Activated CD4-positive, alpha-beta T cell treated with anti-CD3 and anti-CD28 coated beads for 24 hours (primary cell): ENCODE data around the gene HES4.
"Not testable (repeated sequence)": the region's sequence is repeated elsewhere in the genome, so short reads cannot be mapped to it uniquely, and the experiment has no call there.

Source experiments
- DNase-seq, 2 donors: peaks; one replicate each; pipeline ENCODE4 v3.0.0-alpha.2; 2020; ENCODE audit warnings: low read depth in 2 of 2

The HES4 gene

DNA sequence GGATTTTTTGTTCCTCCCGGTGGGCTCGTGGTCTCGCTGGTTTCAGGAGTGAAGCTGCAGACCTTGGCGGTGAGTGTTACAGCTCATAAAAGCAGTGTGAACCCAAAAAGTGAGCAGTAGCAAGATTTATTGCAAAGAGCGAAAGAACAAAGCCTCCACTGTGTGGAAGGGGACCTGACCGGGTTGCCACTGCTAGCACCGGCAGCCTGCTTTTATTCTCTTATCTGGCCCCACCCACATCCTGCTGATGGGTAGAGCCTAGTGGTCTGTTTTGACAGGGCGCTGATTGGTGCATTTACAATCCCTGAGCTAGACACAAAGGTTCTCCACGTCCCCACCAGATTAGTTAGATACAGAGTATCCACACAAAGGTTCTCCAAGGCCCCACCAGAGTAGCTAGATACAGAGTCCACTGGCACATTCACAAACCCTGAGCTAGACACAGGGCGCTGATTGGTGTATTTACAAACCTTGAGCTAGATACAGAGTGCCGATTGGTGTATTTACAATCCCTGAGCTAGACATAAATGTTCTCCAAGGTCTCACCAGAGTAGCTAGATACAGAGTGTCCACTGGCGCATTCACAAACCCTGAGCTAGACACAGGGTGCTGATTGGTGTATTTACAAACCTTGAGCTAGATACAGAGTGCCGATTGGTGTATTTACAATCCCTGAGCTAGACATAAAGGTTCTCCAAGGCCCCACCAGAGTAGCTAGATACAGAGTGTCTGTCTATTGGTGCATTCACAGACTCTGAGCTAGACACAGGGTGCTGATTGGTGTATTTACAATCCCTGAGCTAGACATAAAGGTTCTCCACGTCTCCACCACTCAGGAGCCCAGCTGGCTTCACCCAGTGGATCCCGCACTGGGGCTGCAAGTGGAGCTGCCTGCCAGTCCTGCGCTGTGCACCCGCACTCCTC lies 17.8 kb upstream of the HES4 start:
- not testable (repeated sequence) for DNase-seq

DNA sequence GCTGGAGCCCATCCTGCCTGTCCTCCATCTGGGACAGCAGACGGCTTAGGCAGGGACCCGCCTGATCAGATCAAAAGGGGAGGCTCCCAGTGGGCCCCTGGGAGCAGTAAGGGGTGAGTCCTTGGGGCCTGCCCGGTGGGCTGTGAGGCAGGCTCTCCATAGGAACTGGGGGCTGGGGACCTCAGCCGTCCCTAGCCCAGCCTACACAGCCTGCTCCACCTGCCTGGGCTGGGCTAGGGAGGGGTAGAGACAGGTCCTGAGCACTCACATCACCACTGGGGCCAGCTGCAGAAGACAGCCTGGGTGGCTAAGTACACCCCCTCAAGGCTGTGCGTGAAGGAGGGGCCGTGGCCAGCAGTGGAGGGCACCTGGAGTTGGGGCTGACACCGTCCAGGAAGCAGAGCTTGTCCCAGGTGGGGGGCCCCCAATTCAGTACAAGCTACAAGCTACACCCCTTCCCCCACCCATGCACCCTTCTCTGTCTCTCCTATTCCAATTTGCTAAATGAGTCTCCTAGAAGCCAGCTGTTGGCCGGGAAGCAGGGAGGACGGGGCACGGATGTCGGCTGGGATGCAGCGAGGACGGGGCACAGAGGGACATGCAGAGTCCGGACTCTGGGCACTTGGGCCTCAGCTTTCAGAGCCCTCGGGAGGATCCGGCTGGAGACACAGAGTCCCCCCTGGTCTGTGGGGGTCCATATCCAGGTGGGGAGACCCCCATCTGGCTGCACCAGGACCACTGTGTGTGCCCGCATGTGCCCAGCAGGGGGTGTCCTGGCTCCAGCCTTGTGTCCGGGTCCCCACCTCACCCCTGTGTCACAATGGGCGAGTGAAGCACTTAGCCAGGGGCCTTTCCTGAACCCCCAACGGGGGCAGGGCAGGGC lies 15.1 kb upstream of the HES4 start:
- DNase-seq = no peak

DNA sequence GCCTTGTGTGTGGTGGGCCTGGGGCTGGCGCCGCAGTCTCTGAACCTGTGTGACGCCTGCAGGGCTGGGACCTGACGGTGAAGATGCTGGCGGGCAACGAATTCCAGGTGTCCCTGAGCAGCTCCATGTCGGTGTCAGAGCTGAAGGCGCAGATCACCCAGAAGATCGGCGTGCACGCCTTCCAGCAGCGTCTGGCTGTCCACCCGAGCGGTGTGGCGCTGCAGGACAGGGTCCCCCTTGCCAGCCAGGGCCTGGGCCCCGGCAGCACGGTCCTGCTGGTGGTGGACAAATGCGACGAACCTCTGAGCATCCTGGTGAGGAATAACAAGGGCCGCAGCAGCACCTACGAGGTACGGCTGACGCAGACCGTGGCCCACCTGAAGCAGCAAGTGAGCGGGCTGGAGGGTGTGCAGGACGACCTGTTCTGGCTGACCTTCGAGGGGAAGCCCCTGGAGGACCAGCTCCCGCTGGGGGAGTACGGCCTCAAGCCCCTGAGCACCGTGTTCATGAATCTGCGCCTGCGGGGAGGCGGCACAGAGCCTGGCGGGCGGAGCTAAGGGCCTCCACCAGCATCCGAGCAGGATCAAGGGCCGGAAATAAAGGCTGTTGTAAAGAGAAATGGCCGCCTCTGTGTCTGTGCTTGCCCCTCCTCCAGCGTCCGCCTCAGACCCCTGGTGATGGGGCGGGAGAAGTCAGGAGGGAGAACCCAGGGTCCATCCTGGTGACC lies 14.2 kb upstream of the HES4 start:
- no peak for DNase-seq

DNA sequence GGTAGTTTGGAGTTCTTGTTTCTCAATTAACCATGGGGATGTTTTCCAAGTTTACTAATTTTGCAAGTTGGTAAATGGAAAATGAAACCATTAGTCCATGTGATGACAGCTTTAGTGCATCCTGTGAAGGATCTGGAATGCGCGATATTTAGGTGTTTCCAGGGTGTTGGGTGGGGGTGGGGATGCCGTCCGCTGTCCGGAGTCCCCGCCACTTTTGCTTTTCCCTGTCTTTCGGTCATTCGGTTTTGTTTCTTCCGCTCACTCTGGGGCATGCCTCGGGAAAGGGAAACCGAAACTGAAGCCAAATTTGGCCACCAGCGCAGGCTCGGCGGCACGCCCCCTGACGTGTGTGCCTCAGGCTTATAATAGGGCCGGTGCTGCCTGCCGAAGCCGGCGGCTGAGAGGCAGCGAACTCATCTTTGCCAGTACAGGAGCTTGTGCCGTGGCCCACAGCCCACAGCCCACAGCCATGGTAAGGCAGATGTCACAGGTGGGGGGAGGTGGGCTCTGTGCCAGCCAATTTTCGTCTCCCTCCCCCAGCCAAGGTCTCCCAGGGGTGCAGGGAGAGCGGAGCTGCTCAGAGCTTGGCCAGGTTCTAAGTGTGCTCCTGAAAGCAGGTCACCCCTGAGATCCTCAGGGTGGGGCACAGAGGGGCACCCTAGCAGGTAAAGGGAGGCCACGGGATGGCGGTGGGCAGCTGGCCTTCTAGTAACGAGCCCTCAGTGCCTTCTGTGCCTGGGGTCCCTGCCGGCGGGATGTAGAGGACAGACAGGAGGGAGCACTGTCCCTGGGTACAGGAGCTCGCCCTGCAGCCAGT lies 13.4 kb upstream of the HES4 start, which contains the start of gene ISG15:
Gene ISG15, plus strand, starts transcription at position 393 of the 817 bp plus-strand sequence. Its CDS starts 77 bp downstream, at position 470.
- peak; percentile 68 to 71 for DNase-seq

DNA sequence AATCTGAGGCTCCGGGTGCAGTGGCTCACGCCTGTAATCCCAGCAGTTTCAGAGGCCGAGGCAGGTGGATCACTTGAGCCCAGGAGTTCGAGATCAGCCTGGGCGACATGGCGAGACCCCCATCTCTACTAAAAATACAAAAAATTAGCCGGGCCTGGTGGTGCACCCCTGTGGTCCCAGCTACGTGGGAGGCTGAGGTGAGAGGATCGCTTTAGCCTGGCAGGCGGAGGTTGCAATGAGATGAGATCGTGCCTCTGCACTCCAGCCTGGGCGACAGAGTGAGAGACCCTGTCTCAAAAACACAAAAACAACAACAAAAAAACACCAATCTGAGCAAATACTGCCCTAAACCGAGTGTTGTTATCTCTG lies 12.8 kb upstream of the HES4 start:
- DNase-seq = not testable (repeated sequence)

DNA sequence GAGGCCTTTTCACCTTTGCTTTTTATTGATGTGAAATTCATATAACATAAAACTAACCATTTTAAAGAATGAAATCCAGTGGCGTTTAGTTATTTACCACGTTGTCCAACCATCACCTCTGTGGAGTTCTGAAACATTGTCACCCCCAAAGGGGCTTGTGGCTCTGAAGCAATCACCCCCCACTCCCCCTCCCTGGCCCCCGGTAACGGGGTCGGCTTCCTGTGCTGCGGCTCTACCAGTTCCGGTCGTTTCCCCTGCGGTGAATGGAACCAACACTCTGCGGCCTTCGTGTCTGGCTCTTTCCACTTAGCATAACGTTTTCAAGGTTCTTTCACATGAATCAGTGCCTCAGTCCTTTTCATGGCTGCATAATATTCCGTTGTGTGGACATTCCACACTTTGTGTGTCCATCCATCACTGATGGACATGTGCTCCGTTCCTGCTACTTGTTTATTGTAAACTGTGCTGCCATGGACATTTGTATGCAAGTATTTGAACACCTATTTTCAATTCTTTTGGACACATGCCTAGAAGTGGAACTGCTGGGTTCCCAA lies 11.6 kb upstream of the HES4 start:
- no peak for DNase-seq

DNA sequence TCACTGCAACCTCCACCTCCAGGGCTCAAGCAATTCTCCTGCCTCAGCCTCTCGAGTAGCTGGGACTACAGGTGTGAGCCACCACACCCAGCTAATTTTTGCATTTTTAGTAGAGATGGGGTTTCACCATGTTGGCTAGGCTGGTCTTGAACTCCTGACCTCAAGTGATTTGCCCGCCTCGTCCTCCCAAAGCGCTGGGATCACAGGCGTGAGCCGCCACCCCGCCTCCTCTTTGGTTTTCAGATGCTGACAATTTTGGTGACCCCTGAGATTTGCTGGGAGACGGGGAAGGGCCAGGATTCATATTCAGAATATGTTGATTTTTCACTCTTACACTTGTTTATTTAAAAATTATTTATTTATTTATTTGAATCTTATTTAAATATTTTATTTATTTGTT lies 10.2 kb upstream of the HES4 start:
- DNase-seq = not testable (repeated sequence)

DNA sequence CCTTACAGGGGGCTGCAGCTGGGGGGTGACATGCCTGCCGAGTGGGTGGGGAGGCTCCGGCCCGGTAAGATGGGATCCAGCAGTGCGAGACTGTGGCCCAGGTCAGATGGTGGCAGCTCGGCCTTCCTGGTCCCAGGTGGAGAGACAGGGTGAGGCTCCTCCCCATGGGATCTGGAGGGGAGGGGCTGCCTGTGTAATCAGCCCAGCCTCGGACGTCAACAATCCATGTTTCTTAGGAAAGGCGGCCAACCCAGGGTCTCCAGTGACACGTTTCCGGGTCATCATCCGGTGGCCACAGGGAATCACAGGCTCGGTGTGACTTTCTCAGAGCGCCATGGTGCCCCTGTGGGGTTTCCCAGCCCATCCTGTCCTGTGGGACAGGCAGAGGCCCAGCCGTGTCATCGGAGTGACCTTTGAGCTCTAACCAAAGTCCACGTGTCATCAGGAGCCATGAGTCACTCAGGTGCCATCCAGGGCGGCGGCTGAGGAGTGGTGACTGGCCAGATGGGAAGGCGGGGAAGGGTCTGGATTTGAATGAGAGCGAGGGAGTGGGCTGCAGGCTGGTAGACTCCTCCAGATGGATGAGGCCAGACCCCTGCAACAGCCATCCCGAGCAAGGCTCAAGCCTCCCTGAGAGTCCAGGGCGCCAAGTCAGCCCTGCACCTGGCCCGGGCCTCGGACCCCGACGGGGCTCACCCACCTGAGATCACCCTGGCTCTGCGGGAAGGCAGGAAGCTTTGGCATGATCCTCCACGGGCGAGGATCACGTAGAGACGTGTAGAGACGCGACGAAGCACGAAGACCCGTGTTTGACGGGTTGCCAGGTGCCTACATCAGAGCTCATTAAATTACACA lies 6.6 kb upstream of the HES4 start:
- no peak for DNase-seq

DNA sequence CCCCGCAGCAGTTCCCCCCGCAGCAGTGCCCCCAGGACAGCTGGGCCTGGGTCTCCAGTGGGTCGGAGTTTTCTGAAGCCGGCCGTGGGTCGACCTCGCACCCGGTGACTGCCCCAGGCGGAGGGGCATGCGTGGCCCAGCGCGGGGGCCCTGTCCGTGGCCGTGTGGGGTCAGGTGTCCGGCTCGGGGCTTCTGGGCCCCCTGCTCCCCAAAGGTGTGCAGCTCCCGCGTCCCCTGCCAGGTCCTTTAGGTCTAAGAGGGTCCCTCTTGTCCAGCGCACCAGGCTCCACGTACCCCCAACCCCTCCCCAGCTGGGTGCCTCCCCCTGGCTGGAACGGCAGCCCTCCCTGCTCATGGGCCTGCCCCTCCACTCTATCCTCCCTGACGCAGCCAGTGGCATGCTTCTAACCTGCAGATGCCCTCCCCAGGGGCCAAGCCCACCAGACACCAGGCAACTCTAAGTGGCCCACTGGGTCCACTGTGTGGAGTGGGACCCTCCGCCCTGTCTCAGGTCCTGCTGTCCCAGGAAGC lies 5.9 kb upstream of the HES4 start:
- DNase-seq = no peak

DNA sequence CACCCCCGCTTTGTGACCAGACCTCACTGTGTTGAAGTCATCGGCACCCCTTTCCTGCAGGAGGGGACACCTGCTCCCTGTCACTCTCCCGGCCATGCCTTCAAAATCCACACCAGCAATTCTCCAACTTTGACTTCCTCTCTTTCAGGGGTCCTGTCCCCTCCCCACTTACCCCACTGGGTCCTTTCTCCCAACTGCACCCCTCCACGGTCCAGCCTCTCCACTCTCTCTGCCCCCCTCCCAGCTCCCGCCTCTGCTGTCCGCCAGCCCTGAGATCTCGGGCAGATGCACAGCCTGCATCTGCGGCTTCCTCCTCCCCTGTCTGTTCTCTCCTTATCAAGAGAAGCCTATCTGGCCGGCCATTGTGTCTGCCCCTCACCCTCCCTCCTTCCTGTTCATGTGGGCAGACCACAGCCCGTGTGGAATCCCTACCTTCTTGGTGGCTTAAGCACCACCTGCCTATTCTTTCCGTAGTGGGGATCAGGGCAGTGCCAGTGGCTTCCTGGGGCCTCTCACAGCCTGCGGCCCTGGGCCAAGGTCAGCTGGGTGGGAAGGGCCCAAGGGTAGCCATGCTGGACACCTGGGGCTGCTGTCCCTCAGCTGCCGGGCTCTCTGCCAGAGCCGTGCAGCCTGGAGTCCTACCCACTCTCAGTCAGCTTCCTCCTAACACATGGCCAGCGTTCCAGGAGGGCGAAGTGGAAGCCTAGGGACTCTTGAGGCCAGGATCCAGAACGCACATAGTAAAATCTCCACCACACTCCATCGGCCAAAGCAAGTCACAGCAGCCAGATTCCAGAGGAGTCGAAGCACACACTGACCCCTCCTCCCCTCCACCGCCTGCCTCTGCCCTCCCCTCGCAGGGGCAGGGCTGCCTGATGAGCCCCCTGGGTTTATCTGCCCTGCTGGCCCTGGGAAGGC lies 5.1 kb upstream of the HES4 start:
- no peak for DNase-seq

DNA sequence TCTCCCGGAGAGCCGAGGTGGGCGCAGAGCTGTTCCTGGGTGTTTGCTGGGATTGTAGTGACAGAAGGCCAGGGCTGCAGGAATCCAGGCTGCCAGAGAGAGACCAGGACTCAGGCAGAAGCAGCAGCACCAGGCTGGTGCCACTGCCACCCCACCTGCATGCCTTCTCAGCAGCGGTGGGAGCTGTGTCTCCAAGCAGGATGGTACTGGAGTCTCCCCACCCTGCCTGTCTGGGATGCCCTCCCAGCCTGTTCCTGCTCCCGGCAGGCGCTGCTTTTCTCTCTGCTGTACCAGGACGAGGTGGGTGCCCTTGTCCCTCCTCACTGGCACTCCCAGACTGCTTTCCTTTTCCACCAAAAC lies 4.5 kb upstream of the HES4 start:
- DNase-seq = no peak

DNA sequence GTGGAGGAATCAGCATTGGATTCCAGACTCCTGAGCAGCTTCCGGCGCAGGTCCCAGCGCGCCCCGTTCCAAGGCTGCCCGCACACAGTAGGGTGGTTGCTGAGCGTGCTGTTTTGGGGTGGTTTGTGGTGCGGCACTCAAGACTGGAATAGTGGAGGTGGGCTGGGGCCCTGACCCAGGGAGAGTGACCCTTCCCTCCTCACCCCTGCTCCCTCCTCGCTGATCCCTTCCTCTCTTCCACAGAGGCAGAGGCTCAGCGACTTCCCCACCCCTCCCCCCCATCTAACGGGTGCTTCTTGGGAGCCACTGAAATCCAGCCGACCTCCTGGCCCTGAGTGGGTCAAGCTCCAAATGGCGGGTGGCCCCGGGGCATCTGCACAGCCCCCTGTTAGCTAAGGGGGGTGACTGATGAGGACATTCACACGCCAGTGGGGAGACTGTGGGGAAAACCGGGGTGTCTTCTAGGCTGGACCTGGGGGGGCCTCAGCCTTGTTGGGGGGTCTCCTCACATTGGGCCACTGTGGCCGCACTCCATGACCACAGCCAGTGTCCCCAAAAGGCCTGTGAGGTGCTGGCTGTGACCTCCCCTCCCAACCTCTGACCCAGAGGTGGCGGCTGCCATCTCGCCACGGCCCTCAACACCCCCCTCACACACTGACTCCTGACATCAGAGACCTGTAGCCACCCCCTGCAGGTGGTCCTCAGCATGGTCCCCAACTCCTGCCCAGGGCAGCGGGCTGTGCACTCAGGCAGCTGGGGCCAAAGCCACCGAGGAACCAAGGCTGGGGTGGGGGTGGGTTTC lies 3.9 kb upstream of the HES4 start:
- DNase-seq = no peak

DNA sequence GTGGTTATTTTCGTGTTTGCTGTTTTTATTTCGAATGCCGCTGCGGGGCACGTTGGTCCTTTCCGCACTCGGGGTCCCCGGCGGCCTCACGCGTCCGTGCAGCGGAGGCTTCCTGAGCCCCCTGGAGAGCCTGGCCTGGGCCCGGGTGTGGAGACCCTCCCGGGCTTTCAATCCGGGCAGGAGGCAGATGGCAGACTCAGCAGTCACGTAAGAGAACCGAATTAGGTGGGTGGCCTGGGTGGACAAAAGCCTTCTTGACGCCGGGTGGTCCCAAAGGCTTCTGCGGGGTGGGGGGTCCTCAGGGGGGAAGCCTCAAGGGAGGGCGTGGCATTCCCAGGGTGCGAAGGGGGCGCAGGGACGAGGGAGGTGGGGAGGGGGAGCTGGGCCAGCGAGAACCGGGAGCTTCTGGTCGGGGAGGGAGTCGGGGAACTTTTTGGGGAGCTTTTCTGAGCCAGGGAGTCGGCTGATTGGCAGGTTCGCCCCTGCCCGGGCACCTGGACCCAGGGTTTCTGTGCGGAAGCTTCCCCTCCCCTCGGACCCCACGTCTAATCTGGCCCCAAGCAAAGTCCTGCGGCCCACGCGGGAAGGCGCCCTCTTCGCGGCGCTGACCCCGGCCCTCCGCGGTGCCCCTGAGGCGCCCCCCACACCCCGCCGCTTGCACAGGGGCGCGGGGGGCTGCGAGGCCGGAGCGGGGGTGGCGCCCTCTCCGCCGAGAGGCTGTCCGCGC lies 1.3 kb upstream of the HES4 start:
- no peak for DNase-seq

DNA sequence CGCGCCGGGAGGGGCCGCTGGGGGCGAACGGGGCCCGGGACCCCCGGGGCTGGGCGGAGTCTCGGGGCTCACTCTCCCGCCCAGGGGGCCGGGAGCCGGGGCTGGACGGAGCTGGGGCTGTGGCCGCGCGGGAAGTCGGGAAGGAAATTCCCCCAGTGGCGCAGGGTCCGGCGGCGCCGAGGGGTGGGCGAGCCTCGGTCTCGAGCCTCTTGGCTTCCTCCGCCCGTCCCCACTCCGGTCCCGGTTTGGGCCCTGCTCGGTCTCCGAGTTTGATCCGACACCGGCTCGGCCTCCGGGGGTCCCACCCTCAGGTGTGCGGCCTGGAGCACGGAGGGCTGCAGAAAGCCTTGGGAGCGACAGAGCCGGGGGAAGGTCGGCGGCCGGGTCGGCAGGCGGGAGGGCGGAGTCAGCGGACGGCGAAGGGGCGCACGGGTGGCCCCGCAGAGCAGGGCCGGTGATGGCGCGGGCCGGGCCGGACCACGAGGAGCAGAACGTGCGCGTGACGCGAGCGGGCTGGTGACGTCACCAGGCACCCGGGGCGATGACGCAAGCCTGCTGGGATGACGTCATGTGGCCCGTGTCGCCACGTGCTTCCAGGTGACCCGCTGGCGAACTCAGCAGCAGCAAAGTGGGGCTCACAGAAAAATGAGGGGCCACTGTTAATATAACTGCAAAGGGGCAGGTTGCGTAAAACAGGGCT lies 610 bp upstream of the HES4 start:
- DNase-seq = peak in 1 of 2 donors; percentile 51

DNA sequence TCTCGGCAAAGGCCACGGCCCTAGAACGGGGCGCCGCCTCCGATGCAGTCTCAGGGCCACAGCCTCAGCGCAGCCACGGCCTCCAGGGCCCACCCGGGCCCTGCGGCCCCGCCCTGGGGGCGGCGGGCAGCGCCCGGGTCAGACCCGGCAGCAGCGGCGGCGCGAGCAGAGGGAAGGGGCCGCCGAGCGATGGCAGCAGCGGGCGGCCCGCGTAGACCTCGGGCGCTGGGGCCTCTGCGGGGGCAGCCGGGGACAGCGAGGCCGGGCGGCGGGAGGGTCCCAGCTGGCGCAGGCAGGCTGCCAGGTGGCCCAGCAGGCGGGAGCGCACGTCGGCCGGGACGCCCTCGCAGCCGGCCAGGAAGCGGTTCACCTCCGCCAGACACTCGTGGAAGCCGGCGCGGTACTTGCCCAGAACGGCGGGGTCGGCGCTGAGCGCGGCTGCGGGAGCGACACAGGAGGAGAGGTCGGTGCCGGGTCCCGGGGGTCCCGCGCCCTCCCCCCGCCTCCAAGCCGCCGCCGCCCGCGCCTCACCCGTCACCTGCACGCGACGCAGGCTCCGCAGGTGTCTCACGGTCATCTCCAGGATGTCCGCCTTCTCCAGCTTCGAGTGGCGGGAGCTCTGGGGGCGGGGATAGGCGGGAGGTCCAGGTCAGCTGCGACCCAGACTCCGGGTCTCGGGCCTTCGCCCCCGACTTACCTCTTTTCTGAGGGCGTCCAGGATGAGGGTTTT lies 737 bp downstream of the HES4 start:
- no peak for DNase-seq

DNA sequence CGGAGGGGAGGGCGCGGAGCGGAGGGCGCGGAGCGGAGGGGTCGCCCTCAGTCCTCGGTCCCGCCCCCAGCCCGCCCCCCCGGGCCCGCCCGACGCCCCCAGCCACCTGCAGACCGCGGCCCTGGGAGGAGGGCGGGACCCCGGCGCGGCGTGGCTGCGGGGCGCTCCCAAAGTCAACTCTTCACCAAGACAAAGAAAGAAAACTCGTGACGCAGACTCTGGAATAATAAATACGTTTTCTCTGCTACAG lies 1.2 kb downstream of the HES4 start:
- no peak for DNase-seq
